G401.6 (cell line): Measurements from ENCODE around the gene FRA10AC1.
"Not testable (repeated sequence)": the region's sequence is repeated elsewhere in the genome, so short reads cannot be mapped to it uniquely, and the experiment has no call there.

ENCODE experiments used
- FAIRE-seq: peaks from 2 replicates; lab custom pipeline; 2012; peaks lifted over from hg19 to GRCh38; lab: Jason Lieb, UNC

The FRA10AC1 gene

GRCh38 chr10:93703066-93703465 is 674 bp upstream of the FRA10AC1 start:
- no peak for FAIRE-seq

- no peak for FAIRE-seq
These were observed 554 bp downstream of the FRA10AC1 start for GRCh38 chr10:93701866-93702209.

GRCh38 chr10:93697207-93697606 is 5.2 kb downstream of the FRA10AC1 start:
- no peak for FAIRE-seq

GRCh38 chr10:93696582-93696981 is 5.8 kb downstream of the FRA10AC1 start:
- not testable (repeated sequence) for FAIRE-seq

- no peak for FAIRE-seq
These were observed 6.7 kb downstream of the FRA10AC1 start for GRCh38 chr10:93695740-93696139.

- no peak for FAIRE-seq
These were observed 14.7 kb downstream of the FRA10AC1 start for GRCh38 chr10:93687737-93688136.

- peak; percentile 91 for FAIRE-seq
These were observed 21.9 kb downstream of the FRA10AC1 start for GRCh38 chr10:93680412-93681047.

GRCh38 chr10:93678805-93679587 is 23.4 kb downstream of the FRA10AC1 start:
- no peak for FAIRE-seq

GRCh38 chr10:93678386-93678785 is 24.0 kb downstream of the FRA10AC1 start:
- FAIRE-seq: no peak

- no peak for FAIRE-seq
These were observed 28.6 kb downstream of the FRA10AC1 start for GRCh38 chr10:93673791-93674190.

- FAIRE-seq: no peak
These were observed 29.5 kb downstream of the FRA10AC1 start for GRCh38 chr10:93672890-93673289.

- no peak for FAIRE-seq
These were observed 30.2 kb downstream of the FRA10AC1 start for GRCh38 chr10:93672022-93672678.

GRCh38 chr10:93671042-93671441 is 31.4 kb downstream of the FRA10AC1 start:
- FAIRE-seq: no peak

GRCh38 chr10:93670372-93670771 is 32.0 kb downstream of the FRA10AC1 start:
- FAIRE-seq: no peak

GRCh38 chr10:93667795-93668194 is 34.6 kb downstream of the FRA10AC1 start:
- FAIRE-seq: no peak

GRCh38 chr10:93666030-93666429 is 36.4 kb downstream of the FRA10AC1 start:
- FAIRE-seq: no peak

GRCh38 chr10:93657757-93658156 is 44.6 kb downstream of the FRA10AC1 start:
- no peak for FAIRE-seq

- FAIRE-seq: no peak
These were observed 46.2 kb downstream of the FRA10AC1 start for GRCh38 chr10:93656155-93656554.

GRCh38 chr10:93654201-93654600 is 48.2 kb downstream of the FRA10AC1 start:
- no peak for FAIRE-seq

GRCh38 chr10:93652857-93653256 is 49.5 kb downstream of the FRA10AC1 start:
- FAIRE-seq: no peak

GRCh38 chr10:93639791-93640190 is 62.6 kb downstream of the FRA10AC1 start:
- no peak for FAIRE-seq

GRCh38 chr10:93630625-93631557 is 71.5 kb downstream of the FRA10AC1 start:
- FAIRE-seq: no peak
